ENCODE measurements around the gene MAGEB1. TPM values are rescaled to one million over a fixed set of nuclear protein-coding genes. Genes with fewer than 3 reads are reported as not detected.

The MAGEB1 gene
- total RNA-seq, 1 donor = not detected

- no peak for DNase-seq (ENCODE audit: low read depth)
- no peak overlapping the region for H3K4me3 ChIP-seq (ENCODE audit: low read depth, low read length)
- TF ChIP-seq CTCF (IDR thresholded peaks at IDR 0.05; ENCODE audit: insufficient read depth, low read length) = no peak
These were observed 35.6 kb downstream of the MAGEB1 start for GRCh38 chrX:30282527-30282926.

- TF ChIP-seq CTCF (IDR thresholded peaks at IDR 0.05; ENCODE audit: insufficient read depth, low read length) = no peak
- H3K4me3 ChIP-seq (ENCODE audit: low read depth, low read length) = no peak overlapping the region
- DNase-seq (ENCODE audit: low read depth) = peak; percentile 88
These were observed 36.7 kb downstream of the MAGEB1 start for GRCh38 chrX:30283456-30284200.

GRCh38 chrX:30296408-30297254, 49.7 kb downstream of the MAGEB1 start:
- TF ChIP-seq CTCF (IDR thresholded peaks at IDR 0.05; ENCODE audit: insufficient read depth, low read length) = no peak
- DNase-seq (ENCODE audit: low read depth) = no peak
- H3K4me3 ChIP-seq (ENCODE audit: low read depth, low read length) = no peak overlapping the region

GRCh38 chrX:30301208-30301607, 54.3 kb downstream of the MAGEB1 start:
- no peak overlapping the region for H3K4me3 ChIP-seq (ENCODE audit: low read depth, low read length)
- TF ChIP-seq CTCF (IDR thresholded peaks at IDR 0.05; ENCODE audit: insufficient read depth, low read length) = no peak
- no peak for DNase-seq (ENCODE audit: low read depth)

Other genes starting within 250 kb of the MAGEB1 start
- gene MAGEB2, start 31.6 kb upstream of the MAGEB1 start, total RNA-seq (ENCODE audit: low replicate concordance) = not detected in 2 replicates
- gene MAGEB3, start 16.5 kb upstream of the MAGEB1 start, total RNA-seq (ENCODE audit: low replicate concordance) = not detected in 2 replicates
- not detected in 2 replicates for gene MAGEB4, start 5.1 kb upstream of the MAGEB1 start, total RNA-seq (ENCODE audit: low replicate concordance)
- 0.90 and 1.7 TPM in 2 replicates for gene NR0B1, start 62.2 kb downstream of the MAGEB1 start, total RNA-seq (ENCODE audit: low replicate concordance)